Fibroblast of upper back skin (primary cell): ENCODE data around the gene ZNF683.

ENCODE experiments used
- DNase-seq: peaks from one replicate; pipeline ENCODE4 v3.0.0-alpha.2; 2013

Gene ZNF683

DNA sequence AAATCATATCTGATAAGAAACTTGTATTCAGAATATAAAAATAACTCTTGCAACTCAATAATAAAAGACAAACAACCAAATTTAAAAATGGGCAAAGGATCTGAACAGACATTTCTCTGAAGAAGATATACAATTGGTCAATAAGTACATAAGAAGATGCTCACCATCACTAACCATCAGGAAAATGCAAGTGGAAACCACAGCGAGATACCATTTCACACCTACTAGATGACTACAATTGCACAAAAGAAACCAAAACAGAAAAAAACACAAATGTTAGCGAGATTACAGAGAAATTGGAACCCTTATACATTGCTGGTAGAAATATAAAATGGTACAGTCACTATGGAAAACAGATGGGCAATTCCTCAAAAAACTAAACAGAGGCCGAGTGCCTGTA lies 11.5 kb upstream of the ZNF683 start:
- DNase-seq: no peak

- DNase-seq: no peak
These were observed 6.3 kb upstream of the ZNF683 start for GRCh38 chr1:26378879-26379251.

DNA sequence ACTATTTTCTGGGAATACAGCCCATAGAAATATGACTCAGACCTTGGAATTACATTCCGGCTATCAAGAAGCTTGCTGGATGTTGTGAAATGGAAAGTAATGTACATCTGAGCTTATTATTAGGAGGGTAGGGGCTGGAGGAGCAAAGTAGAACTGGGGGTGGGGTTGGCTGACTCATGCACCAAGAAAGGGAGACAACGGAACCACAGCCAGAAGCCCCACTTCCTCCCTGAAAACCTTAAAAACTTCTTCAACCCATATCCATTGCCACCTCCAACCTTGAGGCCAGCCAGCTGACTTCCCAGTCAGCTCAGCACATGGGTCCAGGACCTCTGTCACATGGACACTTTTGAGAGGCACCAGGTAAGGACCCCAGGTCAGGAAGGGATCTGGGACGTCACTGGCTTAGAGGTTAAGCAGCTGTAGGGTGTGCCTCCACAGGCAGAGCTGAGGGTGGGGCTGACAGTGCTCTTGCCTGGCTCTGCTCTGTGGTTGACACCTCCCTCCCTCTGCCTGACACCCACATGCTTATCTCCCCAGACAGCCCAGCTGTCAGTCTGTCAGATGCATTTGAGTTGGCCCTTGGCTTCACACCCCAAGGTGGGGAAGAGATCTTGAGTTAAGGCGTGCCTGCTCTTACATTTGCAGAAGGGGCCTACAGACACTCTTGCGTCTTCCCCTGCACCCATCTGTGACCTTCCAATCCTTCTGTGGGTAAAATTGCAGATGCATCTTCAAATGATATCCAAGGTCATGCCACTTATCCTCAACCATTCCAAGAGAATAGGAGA lies 5.7 kb upstream of the ZNF683 start:
- DNase-seq: peak; percentile 99

- no peak for DNase-seq
These were observed 3.5 kb upstream of the ZNF683 start for GRCh38 chr1:26376050-26376449.

DNA sequence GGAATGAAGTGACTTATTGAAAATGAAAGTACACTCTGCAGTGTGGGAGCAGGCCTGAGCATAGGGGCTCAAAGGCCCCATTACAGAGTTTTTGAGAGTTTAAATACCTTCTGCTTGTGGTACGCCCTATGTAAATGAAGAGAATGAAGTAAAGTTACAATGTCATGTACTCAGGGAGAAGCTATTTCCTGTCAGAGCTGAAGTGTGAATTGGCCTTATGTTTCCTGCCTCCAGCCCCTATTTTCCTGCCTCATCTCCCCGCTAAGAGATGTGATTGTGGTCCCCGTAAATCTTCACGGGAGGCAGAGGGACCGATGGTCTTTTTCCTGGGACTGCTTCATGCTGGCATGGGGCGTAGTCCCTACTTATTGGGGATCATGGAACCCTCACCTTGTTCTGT lies 2.5 kb upstream of the ZNF683 start:
- DNase-seq: peak; percentile 21

GRCh38 chr1:26374361-26374760 lies 1.8 kb upstream of the ZNF683 start:
- DNase-seq: peak; percentile 18

DNA sequence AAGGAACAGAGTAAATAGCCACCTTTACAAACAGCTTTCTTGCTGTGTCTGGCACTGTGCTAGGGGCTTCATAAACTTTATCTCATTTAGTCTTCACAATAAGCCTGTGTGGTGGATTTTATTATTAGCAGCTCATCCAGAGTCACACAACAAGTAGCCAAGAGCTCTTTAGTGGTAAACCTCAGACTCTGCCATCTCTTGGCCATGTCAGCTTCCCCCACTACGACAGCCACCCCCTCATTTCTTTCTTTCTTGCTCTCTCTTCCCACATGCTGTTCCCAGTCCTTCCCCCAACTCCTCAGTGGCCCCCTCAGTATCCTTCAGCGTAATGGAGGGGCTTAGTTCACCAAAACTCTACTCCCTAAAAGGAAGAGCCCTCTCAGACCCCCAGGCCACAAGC lies 1.2 kb upstream of the ZNF683 start:
- DNase-seq: peak; percentile 12

DNA sequence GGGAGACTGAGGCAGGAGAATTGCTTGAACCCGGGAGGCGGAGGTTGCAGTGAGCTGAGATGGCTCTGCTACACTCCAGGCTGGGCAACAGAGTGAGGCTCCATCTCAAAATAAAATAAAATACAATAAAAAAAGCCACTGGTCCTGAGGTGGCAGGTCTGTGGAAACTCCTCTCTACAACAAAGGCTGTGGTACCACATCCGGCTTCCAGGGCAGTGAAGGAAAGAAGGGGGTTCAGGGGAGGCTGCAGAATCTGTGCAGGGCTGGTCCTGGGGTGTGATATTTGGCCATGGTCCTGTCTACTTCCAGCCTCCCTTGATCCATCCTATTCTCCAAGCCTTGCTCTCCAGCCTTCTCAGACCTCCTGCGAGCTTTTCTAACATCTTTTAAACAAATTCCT lies 731 bp upstream of the ZNF683 start:
- no peak for DNase-seq

GRCh38 chr1:26372039-26372438 lies 511 bp downstream of the ZNF683 start:
- DNase-seq: no peak

- DNase-seq: no peak
These were observed 1.8 kb downstream of the ZNF683 start for GRCh38 chr1:26370591-26371382.

- no peak for DNase-seq
These were observed 4.1 kb downstream of the ZNF683 start for GRCh38 chr1:26368486-26368885.

GRCh38 chr1:26368006-26368405 lies 4.5 kb downstream of the ZNF683 start:
- DNase-seq: no peak

DNA sequence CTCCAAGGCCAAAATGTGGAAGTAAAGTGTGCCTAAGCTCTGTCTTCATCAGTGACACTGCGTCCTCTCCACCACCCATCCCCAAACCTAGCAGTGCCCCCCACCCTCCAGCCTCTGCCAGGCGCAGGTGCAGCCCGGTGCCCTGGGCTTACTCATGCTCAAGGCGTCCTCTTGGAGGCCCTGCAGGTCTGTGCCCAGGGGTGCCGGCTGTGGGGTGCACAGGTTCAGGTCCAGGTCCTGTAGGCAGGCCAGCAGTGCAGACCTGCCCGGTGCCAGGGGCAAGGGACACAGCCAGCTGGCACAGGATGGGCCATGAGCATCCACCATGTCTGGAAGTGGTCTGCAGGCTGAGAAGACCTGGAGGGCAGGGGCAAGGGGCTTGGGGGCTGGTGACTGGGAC lies 5.1 kb downstream of the ZNF683 start:
- no peak for DNase-seq

- no peak for DNase-seq
These were observed 7.6 kb downstream of the ZNF683 start for GRCh38 chr1:26364956-26365355.

DNA sequence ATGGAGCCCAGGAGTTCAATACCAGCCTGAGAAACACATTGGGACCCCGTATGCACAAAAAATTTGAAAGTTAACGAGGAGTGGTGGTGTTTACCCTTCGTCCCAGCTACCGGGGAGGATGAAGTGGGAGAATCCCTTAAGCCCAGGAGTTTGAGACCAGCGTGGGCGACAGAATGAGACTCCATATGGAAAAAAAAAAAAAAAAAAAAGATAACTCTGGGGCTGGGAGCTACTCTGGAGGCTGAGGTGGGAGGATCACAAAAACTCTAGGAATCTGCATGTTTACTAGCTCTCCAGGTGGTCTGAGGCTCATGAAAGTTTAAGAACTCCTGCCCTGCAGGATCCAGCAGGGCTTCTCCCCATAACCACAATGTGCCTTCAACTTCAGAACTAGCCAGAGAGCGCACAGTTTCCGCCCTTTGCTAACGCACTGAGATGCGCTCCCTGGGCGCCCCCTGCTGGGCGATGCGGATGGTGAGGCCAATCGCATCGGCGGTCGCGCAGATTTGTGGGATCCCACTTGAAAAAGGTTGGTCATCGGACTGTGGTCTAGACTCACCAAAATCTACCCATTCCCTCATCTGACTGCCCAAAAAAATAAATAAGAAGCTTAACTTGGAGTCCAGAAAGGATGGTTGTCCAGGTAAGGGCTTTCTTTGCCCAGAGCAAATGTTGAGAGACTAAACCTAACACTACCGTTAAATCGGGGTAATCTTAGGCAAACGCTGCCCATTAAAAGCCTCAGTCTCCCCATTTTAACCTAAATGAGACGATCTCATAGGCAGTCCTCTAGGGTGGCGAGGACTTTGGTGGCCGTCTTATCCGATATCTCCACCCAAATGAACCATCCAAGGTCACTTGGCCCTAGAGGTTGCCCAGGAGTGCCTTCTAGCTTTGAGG lies 8.8 kb downstream of the ZNF683 start:
- peak; percentile 67 for DNase-seq

DNA sequence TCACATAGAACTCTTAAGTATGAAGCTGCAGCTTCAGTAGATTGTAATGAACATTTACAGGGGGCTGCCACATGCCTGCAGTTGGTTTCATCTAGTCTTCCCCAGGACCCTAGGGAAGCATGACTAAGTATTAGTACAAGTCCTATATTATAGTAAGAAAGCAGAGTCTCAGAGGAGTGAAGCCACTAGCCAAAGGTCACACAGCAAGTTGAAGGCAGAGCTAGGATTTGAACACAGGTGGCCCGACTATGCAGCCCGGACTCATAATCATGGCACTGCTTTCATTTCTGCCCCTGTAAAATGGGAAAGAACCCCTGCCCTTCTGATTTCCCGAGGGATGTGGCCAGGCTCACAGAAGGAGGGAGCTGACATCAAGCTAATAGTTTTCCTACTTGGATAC lies 10.2 kb downstream of the ZNF683 start:
- DNase-seq: no peak

GRCh38 chr1:26361605-26362122 lies 10.9 kb downstream of the ZNF683 start:
- DNase-seq: no peak

DNA sequence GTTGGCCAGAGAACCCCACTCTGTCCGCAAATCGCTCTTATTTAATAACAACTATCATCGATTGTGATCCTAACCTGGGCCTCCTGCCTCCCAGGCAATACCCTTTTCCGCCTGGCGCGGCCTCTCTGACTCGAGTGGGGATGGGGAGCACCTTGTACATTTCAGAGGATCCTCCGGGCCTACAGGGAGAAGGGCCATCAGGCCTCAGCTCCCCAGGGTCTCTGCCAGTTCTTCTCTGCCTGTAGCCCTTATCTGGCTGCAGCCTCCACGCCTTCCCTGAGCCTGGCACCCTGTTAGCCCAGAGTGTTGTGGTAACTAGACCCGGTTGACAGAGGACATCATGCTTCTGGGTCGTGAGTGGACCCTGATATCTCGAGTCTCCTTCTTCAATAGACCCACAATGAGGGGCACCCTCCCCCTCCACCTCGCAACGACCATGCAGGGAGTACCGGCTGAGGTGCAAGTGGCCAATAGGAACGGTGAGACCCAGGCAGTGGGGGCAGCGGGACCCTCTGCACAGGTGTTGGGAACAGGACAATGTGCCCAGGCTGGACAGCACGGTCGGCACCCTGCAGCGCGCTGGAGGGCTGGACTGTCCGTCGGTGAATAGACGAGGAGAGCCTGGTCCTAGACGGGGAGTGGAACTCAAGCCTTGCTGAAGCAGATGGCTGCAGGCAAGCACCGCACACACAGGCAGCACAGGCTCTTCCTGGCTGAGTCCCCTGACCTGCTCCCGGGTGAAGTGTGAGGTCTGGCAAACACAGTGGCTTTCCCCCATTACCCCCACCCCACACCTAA lies 11.5 kb downstream of the ZNF683 start:
- no peak for DNase-seq

- no peak for DNase-seq
These were observed 12.4 kb downstream of the ZNF683 start for GRCh38 chr1:26359981-26360806.

GRCh38 chr1:26358411-26359384 lies 13.9 kb downstream of the ZNF683 start:
- DNase-seq: no peak
